ENCODE measurements around the gene KCNIP4. TPM values are rescaled to one million over a fixed set of nuclear protein-coding genes. Genes with fewer than 3 reads are reported as not detected.

KCNIP4 gene
- total and polyA plus RNA-seq, 2 of the 4 experiments (the other 2 are of a cell fraction) = not detected

GRCh38 chr4:20682853-20683252, 1265.7 kb downstream of the KCNIP4 start:
- in situ Hi-C loops (cut with MboI; ENCODE audit: low sequenced_read_pairs) (loop anchor here (10.0 kb wide), 3 partner anchors 138 to 1998 kb away; no protein-coding TSS in a partner anchor), dilution Hi-C loops (cut with HindIII; ENCODE audit: low sequenced_read_pairs, unreplicated experiment) (no loop called here), intact Hi-C loops (cut with micrococcal nuclease) (no loop called here)
- no peak overlapping the region for H3K4ac ChIP-seq (ENCODE audit: low read depth, low read length)
- no peak overlapping the region for H3K56ac ChIP-seq (ENCODE audit: extremely low read depth, insufficient read depth, low read length)
- 75% methylated on average over 2 of the region's 3 CpGs; no CpG with 5 or more reads in 1 of the 2 experiments for WGBS, 2 experiments (ENCODE audit: extremely low coverage in 2 of 2, insufficient read length in 1 of 2)
- TF ChIP-seq ELK1 (IDR thresholded peaks at IDR 0.05; ENCODE audit: borderline replicate concordance, low read depth, low read length) (no peak), CEBPB (IDR thresholded peaks at IDR 0.05; ENCODE audit: low read depth, low read length) (no peak), FOS (IDR thresholded peaks at IDR 0.05; ENCODE audit: low read depth, low read length) (no peak), RAD21 (IDR thresholded peaks at IDR 0.05; ENCODE audit: low read length) (no peak), BHLHE40 (IDR thresholded peaks at IDR 0.05; ENCODE audit: low read depth, low read length) (no peak), NFE2L2 (IDR thresholded peaks at IDR 0.05; ENCODE audit: low read depth, low read length) (no peak), POLR2A (IDR thresholded peaks at IDR 0.05; ENCODE audit: low read depth, low read length) (no peak), CTCF (conservative IDR thresholded peaks at IDR 0.05; ENCODE audit: low read depth, low read length) (no peak), MAFK (IDR thresholded peaks at IDR 0.05; ENCODE audit: low read depth, low read length) (no peak), USF2 (IDR thresholded peaks at IDR 0.05; ENCODE audit: low read depth, low read length) (no peak), RFX5 (IDR thresholded peaks at IDR 0.05; ENCODE audit: low read depth, low read length) (no peak), MAZ (IDR thresholded peaks at IDR 0.05; ENCODE audit: borderline replicate concordance, low read depth, low read length) (no peak)
- H3K9ac ChIP-seq (ENCODE audit: low read depth, low read length) = no peak overlapping the region
- H3K14ac ChIP-seq (replicated peaks; ENCODE audit: low read depth, low read length) = no peak overlapping the region
- ATAC-seq (ENCODE audit: low read depth) = no peak
- no peak overlapping the region for H2AK5ac ChIP-seq (ENCODE audit: low read depth, low read length)
- POLR2A ChIA-PET (ENCODE audit: unreplicated experiment) = no interaction called here
- no peak overlapping the region for H3K4me2 ChIP-seq (ENCODE audit: low read depth, low read length)
- no peak overlapping the region for H2BK15ac ChIP-seq (ENCODE audit: low read depth, low read length)
- H2AK9ac ChIP-seq (replicated peaks; ENCODE audit: low read depth, low read length, poor library complexity) = no peak overlapping the region
- H3K23ac ChIP-seq (ENCODE audit: low read depth, low read length) = no peak overlapping the region
- no peak overlapping the region for H3K18ac ChIP-seq (ENCODE audit: low read depth, low read length)
- no peak overlapping the region for H3K27ac ChIP-seq (ENCODE audit: insufficient read depth, low read length)
- no peak overlapping the region for H4K91ac ChIP-seq (ENCODE audit: insufficient read depth, low read depth, low read length)
- H3K4me1 ChIP-seq (ENCODE audit: control insufficient read depth, insufficient read depth, low read length) = no peaks in the 10 kb centered on the region
- H3K4me3 ChIP-seq (ENCODE audit: insufficient read depth, low read depth, low read length) = no peak overlapping the region
- H2BK20ac ChIP-seq (ENCODE audit: low read depth, low read length) = no peak overlapping the region
- CTCF ChIA-PET = interaction anchor here (0.7 to 0.9 kb wide), 2 partner anchors 196 to 376 kb away, joined by 3 read pairs; no protein-coding TSS in a partner anchor
- H3K9me3 ChIP-seq (ENCODE audit: control insufficient read depth, insufficient read depth, low read length) = no peaks in the 10 kb centered on the region
- no peaks in the 10 kb centered on the region for H3K36me3 ChIP-seq (ENCODE audit: control insufficient read depth, insufficient read depth, low read length)
- H3K79me1 ChIP-seq (ENCODE audit: low read depth in 1 of 2, low read length in 2 of 2) = no peaks in the 10 kb centered on the region
- peaks cover 10% of the 10 kb centered on the region for H3K27me3 ChIP-seq (ENCODE audit: control insufficient read depth, insufficient read depth, low read length)
- H3K9me1 ChIP-seq (ENCODE audit: insufficient read depth, low read length) = no peaks in the 10 kb centered on the region
- no peak overlapping the region for H4K5ac ChIP-seq (ENCODE audit: low read depth, low read length)
- H4K8ac ChIP-seq (ENCODE audit: low read depth in 2 of 2, low read length in 2 of 2) = no peak overlapping the region
- DNase-seq = no peak
- no TSS peak for BruUV-seq (replicated peaks)
- H2BK120ac ChIP-seq (ENCODE audit: low read depth, low read length) = no peak overlapping the region
- H4K20me1 ChIP-seq (ENCODE audit: insufficient read depth, low read length) = no peaks in the 10 kb centered on the region
- no peak overlapping the region for H2BK5ac ChIP-seq (ENCODE audit: low read depth, low read length, poor library complexity, severe bottlenecking)
- no peak overlapping the region for H2AFZ ChIP-seq (replicated peaks; ENCODE audit: low read length, poor library complexity)
